Keratinocyte (primary cell): ENCODE data around the gene KSR2. TPM values are rescaled to one million over a fixed set of nuclear protein-coding genes. Genes with fewer than 3 reads are reported as not detected.
"Not testable (repeated sequence)": the region's sequence is repeated elsewhere in the genome, so short reads cannot be mapped to it uniquely, and the experiment has no call there.

Experiments used
- DNase-seq: peaks from one replicate; pipeline ENCODE4 v3.0.0-alpha.2; 2011; ENCODE audit warnings: low read depth, missing footprints, low spot score
- FAIRE-seq: peaks from 2 replicates; lab custom pipeline; 2011; peaks lifted over from hg19 to GRCh38; lab: Jason Lieb, UNC
- H2AFZ ChIP-seq: 2 replicates; pipeline ENCODE4 v1.6.0; 2012; ENCODE audit warnings: low read length, control low read depth, inconsistent platforms; ENCODE audit not compliant: control insufficient read depth
- H3K27ac ChIP-seq: 2 replicates; pipeline ENCODE4 v1.5.1; 2011; ENCODE audit warnings: low read length; ENCODE audit not compliant: control insufficient read depth, insufficient read depth
- H3K27me3 ChIP-seq: 3 replicates; pipeline ENCODE4 v1.6.0; 2011; ENCODE audit warnings: low read length; ENCODE audit not compliant: control insufficient read depth, insufficient read depth; ENCODE audit errors: extremely low read depth
- H3K36me3 ChIP-seq, 2 experiments: 2 replicates in 1 of 2; 3 replicates in 1 of 2; pipeline ENCODE4 v1.5.1; 2011; ENCODE audit warnings: low read length in 2 of 2, mild to moderate bottlenecking in 1 of 2; ENCODE audit not compliant: control insufficient read depth in 2 of 2, insufficient read depth in 2 of 2; ENCODE audit errors: extremely low read depth in 1 of 2
- H3K4me1 ChIP-seq: 3 replicates; pipeline ENCODE4 v1.5.1; 2011; ENCODE audit warnings: low read length; ENCODE audit not compliant: control insufficient read depth, insufficient read depth; ENCODE audit errors: extremely low read depth
- H3K4me2 ChIP-seq: 3 replicates; pipeline ENCODE4 v1.6.0; 2011; ENCODE audit warnings: low read depth, low read length; ENCODE audit not compliant: control insufficient read depth, insufficient read depth; ENCODE audit errors: extremely low read depth
- H3K4me3 ChIP-seq, 3 experiments: fragments of 200-600 bp in 1 of 3; sonication (generic) in 1 of 3; 2 replicates in 2 of 3; 3 replicates in 1 of 3; pipeline ENCODE4 v1.5.1; 2011 to 2016; ENCODE audit warnings: low read length in 3 of 3, mild to moderate bottlenecking in 3 of 3, control low read depth in 2 of 3, inconsistent platforms in 1 of 3, low read depth in 1 of 3, mixed read lengths in 1 of 3, mixed run types in 1 of 3, moderate library complexity in 1 of 3; ENCODE audit not compliant: control insufficient read depth in 2 of 3, insufficient read depth in 2 of 3; ENCODE audit errors: extremely low read depth in 1 of 3
- H3K79me2 ChIP-seq: 2 replicates; pipeline ENCODE4 v1.6.0; 2012; ENCODE audit warnings: low read length; ENCODE audit not compliant: control insufficient read depth, insufficient read depth
- H3K9ac ChIP-seq: 3 replicates; pipeline ENCODE4 v1.6.0; 2011; ENCODE audit warnings: low read length; ENCODE audit not compliant: control insufficient read depth, insufficient read depth; ENCODE audit errors: extremely low read depth
- H3K9me1 ChIP-seq: 3 replicates; pipeline ENCODE4 v1.6.0; 2011; ENCODE audit warnings: low read length; ENCODE audit not compliant: control insufficient read depth, insufficient read depth; ENCODE audit errors: extremely low read depth
- H3K9me3 ChIP-seq: 2 replicates; pipeline ENCODE4 v1.5.1; 2012; ENCODE audit warnings: low read depth, low read length; ENCODE audit not compliant: control insufficient read depth
- H4K20me1 ChIP-seq: 3 replicates; pipeline ENCODE4 v1.6.0; 2011; ENCODE audit warnings: low read length; ENCODE audit not compliant: control insufficient read depth, insufficient read depth; ENCODE audit errors: extremely low read depth
- EZH2 ChIP-seq: IDR thresholded peaks from one replicate; pipeline ENCODE4 v1.6.1; 2012; ENCODE audit warnings: inconsistent platforms, mild to moderate bottlenecking, low read length, moderate library complexity
- dilution Hi-C: fragments of 300-500 bp; cut with MboI; formaldehyde crosslinking; loops from one replicate; pipeline ENCODE4 v1.7.0; 2020; ENCODE audit warnings: low sequenced_read_pairs; ENCODE audit not compliant: extremely low pct_ligation_motif_present
- polyA plus RNA-seq, 5 experiments: library from polyadenylated mRNA; depleted of rRNA in 3 of 5; stranded (reverse) in 3 of 5; stranded (forward) in 1 of 5; unstranded in 1 of 5; fragments of >200 nt; gene quantifications; 1 replicate in 1 of 5; 2 replicates in 3 of 5; 3 replicates in 1 of 5; pipeline versions ENCODE4 v1.2.1 to v1.2.3, GENCODE V29; 2011 to 2012; ENCODE audit warnings: missing spikeins in 2 of 5, low read depth in 1 of 5, low replicate concordance in 1 of 5
- TF ChIP-seq, protein P1 (sequence below), 3 experiments: IDR thresholded peaks in 1 of 3; conservative IDR thresholded peaks in 1 of 3; optimal IDR thresholded peaks in 1 of 3; 2 replicates in 2 of 3; 3 replicates in 1 of 3; pipeline versions ENCODE3 to v1.5.1; 2011; ENCODE audit warnings: low read length in 3 of 3, mild to moderate bottlenecking in 3 of 3, moderate library complexity in 2 of 3, control low read depth in 1 of 3, inconsistent platforms in 1 of 3; ENCODE audit not compliant: insufficient read depth in 2 of 3; ENCODE audit errors: extremely low read depth in 1 of 3

The KSR2 gene
- polyA plus RNA-seq, 1 donor (not counting 4 experiments of a cell fraction or from before 2014, with no cell fraction given) = 0.01 TPM

DNA sequence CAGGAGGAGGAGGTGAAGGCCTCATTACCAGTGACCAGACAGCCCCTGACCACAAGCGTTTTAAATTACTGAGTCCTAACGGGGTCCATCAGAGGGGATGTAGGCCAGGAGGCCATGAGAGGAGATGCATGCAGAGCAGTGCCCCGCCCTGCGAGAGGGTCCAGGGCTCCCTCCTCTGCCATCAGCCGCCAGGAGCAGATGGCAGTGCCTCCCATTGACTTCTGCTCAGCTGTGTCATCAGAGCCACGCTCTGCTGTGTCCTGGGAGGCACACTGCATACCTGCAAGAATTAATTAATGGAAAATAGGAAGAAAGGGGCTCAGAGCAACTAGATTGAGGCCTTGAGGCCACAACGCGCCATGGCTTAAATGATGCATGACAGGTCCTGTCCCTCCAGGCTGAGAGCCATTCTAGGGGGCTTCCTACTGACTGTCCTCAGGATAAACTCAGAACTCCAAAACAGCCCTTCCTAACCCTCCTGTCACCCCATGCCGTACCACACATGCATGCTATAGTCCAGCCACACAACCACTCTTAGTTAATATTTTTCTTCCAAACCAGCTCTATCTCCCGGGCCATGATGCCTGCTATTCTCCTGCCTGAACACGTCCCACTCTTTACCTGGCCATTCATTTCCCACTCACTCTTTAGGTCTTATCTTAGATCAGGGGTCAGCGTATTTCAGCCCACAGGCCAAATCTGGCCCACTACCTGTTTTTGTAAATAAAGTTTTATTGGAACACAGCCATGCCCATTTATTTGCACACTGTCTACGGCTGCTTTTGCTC is 235.8 kb downstream of the KSR2 start:
- Histone ChIP-seq H3K27me3 (no peaks in the 10 kb centered on the region), H3K4me2 (no peak overlapping the region), H4K20me1 (no peaks in the 10 kb centered on the region), H3K4me1 (no peaks in the 10 kb centered on the region), H3K36me3 (no peaks in the 10 kb centered on the region), H3K9me1 (no peaks in the 10 kb centered on the region), H3K27ac (no peak overlapping the region), H3K4me3 (no peak overlapping the region), H3K79me2 (no peaks in the 10 kb centered on the region), H3K9me3 (no peaks in the 10 kb centered on the region), H2AFZ (no peak overlapping the region), H3K9ac (no peak overlapping the region)
- no peak for TF ChIP-seq EZH2
- TF ChIP-seq, protein P1, sequence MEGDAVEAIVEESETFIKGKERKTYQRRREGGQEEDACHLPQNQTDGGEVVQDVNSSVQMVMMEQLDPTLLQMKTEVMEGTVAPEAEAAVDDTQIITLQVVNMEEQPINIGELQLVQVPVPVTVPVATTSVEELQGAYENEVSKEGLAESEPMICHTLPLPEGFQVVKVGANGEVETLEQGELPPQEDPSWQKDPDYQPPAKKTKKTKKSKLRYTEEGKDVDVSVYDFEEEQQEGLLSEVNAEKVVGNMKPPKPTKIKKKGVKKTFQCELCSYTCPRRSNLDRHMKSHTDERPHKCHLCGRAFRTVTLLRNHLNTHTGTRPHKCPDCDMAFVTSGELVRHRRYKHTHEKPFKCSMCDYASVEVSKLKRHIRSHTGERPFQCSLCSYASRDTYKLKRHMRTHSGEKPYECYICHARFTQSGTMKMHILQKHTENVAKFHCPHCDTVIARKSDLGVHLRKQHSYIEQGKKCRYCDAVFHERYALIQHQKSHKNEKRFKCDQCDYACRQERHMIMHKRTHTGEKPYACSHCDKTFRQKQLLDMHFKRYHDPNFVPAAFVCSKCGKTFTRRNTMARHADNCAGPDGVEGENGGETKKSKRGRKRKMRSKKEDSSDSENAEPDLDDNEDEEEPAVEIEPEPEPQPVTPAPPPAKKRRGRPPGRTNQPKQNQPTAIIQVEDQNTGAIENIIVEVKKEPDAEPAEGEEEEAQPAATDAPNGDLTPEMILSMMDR (optimal IDR thresholded peaks at IDR 0.05 in 1 of 3, IDR thresholded peaks at IDR 0.05 in 1 of 3, conservative IDR thresholded peaks at IDR 0.05 in 1 of 3; ENCODE audit: extremely low read depth in 1 of 3, insufficient read depth in 2 of 3, low read length in 3 of 3) = no peak
- FAIRE-seq (no peak), DNase-seq (no peak)
- dilution Hi-C loops = no loop called here

GRCh38 chr12:117731131-117731530 is 237.7 kb downstream of the KSR2 start:
- FAIRE-seq, H4K20me1 ChIP-seq, H3K4me3 ChIP-seq, H3K9me3 ChIP-seq, H3K36me3 ChIP-seq, H2AFZ ChIP-seq, H3K27me3 ChIP-seq, H3K9ac ChIP-seq, H3K4me2 ChIP-seq, H3K79me2 ChIP-seq, dilution Hi-C loops, H3K4me1 ChIP-seq, H3K27ac ChIP-seq, DNase-seq, H3K9me1 ChIP-seq: not testable (repeated sequence)
